HG03103 (cell line): ENCODE results near the gene USP2.

Experiments used
- ATAC-seq: cut with Tn5 transposase; IDR thresholded peaks from one replicate; pipeline ENCODE4 v1.9.1; 2021; ENCODE audit warnings: low read depth; ENCODE audit not compliant: unreplicated experiment

The USP2 gene

DNA sequence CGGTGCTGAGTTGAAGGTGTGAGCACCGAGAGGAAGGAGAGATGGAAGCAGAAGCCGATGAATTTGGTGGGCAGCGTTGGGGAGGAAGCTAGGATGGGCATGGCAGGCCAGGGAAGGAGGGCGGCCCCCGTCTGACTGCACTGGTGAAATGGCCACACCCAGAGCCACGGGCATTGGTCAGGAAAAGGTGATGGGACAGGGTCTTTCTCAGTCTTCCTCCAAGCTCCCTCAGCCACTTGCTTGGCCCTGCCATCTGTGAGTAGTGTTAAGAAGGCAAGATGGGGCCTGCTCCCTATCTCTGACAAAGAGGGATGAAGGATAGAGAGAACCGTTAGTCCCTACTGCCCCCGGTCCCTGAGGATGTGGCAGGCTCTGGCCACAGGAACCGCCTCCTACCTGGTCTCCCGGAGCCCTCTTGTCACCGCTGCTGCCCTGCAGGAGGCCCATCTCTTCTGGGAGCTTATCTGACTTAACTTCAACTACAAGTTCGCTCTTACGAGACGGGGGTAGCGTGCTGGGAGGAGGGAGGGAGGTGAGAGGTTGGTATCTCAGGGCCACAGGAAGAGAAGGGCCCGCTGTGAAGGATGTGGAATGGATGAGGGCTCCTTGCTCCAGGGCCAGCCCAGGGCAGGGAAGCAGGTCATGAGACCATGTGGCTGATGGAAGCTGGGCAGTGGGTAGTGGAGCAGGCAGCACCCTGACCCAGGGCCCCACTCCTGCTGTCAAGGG is 71.4 kb downstream of the USP2 start:
- ATAC-seq, result no peak

DNA sequence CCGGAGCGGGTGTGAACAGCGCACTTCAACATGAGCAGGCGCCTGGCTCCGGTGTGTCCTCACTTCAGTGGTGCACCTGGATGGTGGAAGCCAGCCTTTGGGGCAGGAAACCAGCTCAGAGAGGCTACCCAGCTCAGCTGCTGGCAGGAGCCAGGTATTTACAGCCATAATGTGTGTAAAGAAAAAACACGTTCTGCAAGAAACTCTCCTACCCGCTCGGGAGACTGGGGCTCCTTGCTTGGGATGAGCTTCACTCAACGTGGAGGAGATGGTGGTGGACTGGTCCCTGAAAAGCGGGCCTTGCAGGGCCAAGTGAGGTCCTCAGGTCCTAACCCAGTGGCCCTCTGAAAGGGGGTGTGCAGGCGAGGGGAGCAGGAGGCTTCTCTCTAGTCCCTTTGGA is 72.1 kb downstream of the USP2 start:
- no peak for ATAC-seq

DNA sequence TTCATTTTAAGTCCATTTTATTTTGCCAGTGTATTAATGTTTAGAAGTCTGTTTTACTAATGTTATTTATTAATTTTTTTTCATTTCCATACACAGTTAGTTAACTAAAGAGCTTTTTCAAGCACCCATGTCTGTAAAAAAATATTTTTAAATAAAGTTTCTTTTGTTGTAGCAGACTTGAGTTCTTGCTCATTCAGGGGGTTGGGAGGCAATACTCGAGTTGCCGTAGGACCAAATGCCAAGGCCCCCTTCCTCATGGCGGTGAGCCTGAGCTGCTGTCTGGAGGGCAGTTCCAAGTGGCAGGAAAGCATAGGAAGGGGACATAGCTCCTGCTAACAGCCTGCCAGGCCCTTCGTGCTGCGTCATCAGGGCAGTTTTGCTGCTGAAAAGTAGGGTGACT is 73.5 kb downstream of the USP2 start:
- ATAC-seq, result no peak

DNA sequence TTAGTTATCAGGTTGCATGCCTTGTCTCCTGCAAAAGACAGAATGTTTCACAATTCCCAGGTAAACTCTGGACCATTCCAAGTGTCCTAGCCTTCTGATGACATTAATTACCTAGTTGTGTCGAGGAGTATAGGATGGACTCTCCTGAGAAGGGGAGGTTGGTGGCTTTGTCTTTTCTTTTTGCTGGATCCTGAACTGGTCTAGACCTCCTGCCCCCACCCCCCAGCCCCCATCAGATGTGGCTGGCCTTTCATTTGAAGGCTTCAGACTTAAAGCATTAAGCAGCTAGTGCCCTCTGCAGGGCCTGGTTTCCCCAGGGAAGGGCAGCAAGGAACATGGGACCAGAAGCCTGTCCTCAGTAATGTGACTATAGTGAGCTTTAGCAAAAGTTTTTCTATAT is 74.3 kb downstream of the USP2 start:
- ATAC-seq, result no peak

DNA sequence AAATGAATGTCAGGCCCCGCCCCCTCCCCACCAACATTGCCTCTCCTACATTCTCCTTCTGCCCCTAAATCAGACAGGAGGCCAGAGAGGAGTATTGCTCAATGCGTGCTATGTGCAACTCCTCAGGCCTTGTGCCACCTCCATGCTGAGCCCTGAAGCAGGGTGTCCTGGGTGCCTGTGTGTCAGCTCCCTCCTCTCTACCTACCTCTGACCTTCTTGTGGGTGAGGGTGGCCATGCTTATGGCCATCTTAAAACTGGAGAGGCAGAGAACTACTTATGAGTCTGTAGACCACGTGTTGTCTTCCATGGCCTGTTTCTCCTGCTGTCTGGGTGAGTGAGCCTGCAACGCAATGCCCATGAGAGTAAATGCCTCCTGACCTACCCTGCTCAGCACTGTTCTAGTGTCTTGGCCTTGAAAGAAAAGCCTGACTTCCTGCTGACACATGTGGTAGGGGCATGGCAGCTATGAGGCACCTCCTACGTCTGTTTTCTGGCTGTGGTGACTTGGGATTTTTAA is 75.1 kb downstream of the USP2 start:
- ATAC-seq, result no peak

DNA sequence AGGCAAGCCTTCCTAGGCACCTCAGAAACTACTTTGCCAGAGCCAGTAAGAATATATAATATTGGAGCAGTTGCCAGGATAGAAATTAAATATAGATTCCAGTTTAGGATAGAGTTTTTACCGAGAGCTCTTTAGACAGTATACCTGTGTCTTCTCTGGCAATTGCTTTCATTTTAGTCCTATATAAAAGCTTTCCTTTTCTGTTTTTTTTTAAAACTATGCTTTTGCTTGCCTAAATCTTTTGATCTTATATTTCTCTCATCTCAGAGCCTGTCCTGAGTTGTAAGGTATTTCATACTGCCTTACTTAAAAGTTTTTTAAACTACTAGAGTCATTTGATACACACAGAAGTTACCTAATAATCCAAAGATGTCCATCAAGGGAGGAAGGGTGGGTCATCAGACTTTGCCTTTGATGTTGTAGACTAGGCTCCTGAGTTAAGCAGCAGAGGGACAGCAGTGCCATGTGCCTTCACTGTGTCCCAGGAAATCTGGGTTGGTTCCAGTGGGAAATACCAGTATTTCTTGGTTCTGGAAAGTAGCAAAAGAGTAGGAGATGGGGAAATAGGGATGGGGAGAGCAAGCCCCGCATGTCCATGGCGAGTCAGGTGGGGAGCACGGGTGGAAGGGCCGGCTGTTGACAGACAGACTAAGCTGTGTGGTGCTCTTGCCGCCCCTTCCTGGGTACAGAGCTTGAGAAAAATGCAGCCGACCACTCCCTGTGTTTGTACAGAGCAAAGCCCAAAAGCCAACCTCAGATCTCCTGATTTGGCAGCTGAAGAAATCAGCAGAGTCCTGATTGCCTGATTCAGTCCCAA is 75.7 kb downstream of the USP2 start:
- no peak for ATAC-seq
